Hepatocyte (in vitro differentiated cells): ENCODE data around the gene DENND1A. TPM values are rescaled to one million over a fixed set of nuclear protein-coding genes. Genes with fewer than 3 reads are reported as not detected.
"Not testable (repeated sequence)": the region's sequence is repeated elsewhere in the genome, so short reads cannot be mapped to it uniquely, and the experiment has no call there.

Experiments used
- DNase-seq: peaks from one replicate; pipeline ENCODE4 v3.0.0-alpha.2; 2016; ENCODE audit warnings: low spot score
- H2AFZ ChIP-seq: fragments of 200-600 bp; sonication (generic); 2 replicates; pipeline ENCODE4 v1.6.0; 2016; ENCODE audit warnings: antibody characterized with exemption, mild to moderate bottlenecking
- H3K27ac ChIP-seq: fragments of 200-600 bp; sonication (generic); 2 replicates; pipeline ENCODE4 v1.5.1; 2016; ENCODE audit warnings: mild to moderate bottlenecking
- H3K27me3 ChIP-seq: fragments of 200-600 bp; sonication (generic); 2 replicates; pipeline ENCODE4 v1.6.1; 2016
- H3K36me3 ChIP-seq: fragments of 200-600 bp; sonication (generic); replicated peaks from 2 replicates; pipeline ENCODE4 v1.5.1; 2016; ENCODE audit warnings: low read depth; ENCODE audit not compliant: insufficient read depth
- H3K4me1 ChIP-seq: fragments of 200-600 bp; sonication (generic); 2 replicates; pipeline ENCODE4 v1.5.1; 2016; ENCODE audit warnings: mild to moderate bottlenecking, moderate library complexity; ENCODE audit not compliant: insufficient read depth
- H3K4me2 ChIP-seq: fragments of 200-600 bp; sonication (generic); 2 replicates; pipeline ENCODE4 v1.6.0; 2016
- H3K4me3 ChIP-seq: fragments of 200-600 bp; sonication (generic); 2 replicates; pipeline ENCODE4 v1.5.1; 2016; ENCODE audit warnings: mild to moderate bottlenecking
- H3K79me2 ChIP-seq: fragments of 200-600 bp; sonication (generic); 2 replicates; pipeline ENCODE4 v1.6.0; 2017; ENCODE audit warnings: mild to moderate bottlenecking
- H3K9me2 ChIP-seq: fragments of 200-600 bp; sonication (generic); replicated peaks from 2 replicates; pipeline ENCODE4 v1.6.0; 2017; ENCODE audit warnings: mild to moderate bottlenecking; ENCODE audit not compliant: insufficient read depth
- H3K9me3 ChIP-seq: fragments of 200-600 bp; sonication (generic); 2 replicates; pipeline ENCODE4 v1.5.1; 2016; ENCODE audit warnings: low read depth, mild to moderate bottlenecking
- H4K20me1 ChIP-seq: fragments of 200-600 bp; sonication (generic); 2 replicates; pipeline ENCODE4 v1.6.0; 2016; ENCODE audit warnings: mild to moderate bottlenecking; ENCODE audit not compliant: insufficient read depth, poor library complexity, severe bottlenecking
- CTCF ChIP-seq: fragments of 200-600 bp; sonication (generic); IDR thresholded peaks from 2 replicates; pipeline ENCODE4 v1.5.1; 2016; ENCODE audit warnings: antibody characterized with exemption, mild to moderate bottlenecking; ENCODE audit not compliant: poor library complexity
- EZH2 ChIP-seq: fragments of 200-600 bp; sonication (generic); IDR thresholded peaks from 2 replicates; pipeline ENCODE4 v1.6.1; 2016; ENCODE audit warnings: antibody characterized with exemption, mild to moderate bottlenecking, borderline replicate concordance
- EZH2phosphoT487 ChIP-seq: fragments of 200-600 bp; sonication (generic); IDR thresholded peaks from one replicate; pipeline ENCODE4 v1.6.1; 2018; ENCODE audit warnings: antibody characterized with exemption, mild to moderate bottlenecking, low read depth, moderate library complexity; ENCODE audit not compliant: unreplicated experiment, severe bottlenecking
- WGBS: methylation state at CpG from one replicate; pipeline ENCODE4 v1.1.6; 2016; ENCODE audit warnings: low lambda C conversion rate; ENCODE audit errors: missing lambda C conversion rate; 5-methylcytosine and 5-hydroxymethylcytosine counted together
- polyA plus RNA-seq: library from polyadenylated mRNA; unstranded; fragments of >200 nt; fragmentation: Nextera tagmentation; extraction: Ambion mirVana; gene quantifications from 2 replicates; pipeline ENCODE4 v1.2.1, GENCODE V29; 2016
- total RNA-seq: library from RNA; depleted of rRNA; stranded (reverse); fragments of >200 nt; gene quantifications from 2 replicates; pipeline ENCODE4 v1.2.3, GENCODE V29; 2014

DENND1A gene
- total and polyA plus RNA-seq, 2 experiments from 2014 or later = 24.0 to 28.9 TPM

GRCh38 chr9:123434619-123435240 is 495.2 kb downstream of the DENND1A start:
- no peak overlapping the region for H3K4me3 ChIP-seq
- H3K9me3 ChIP-seq = no peaks in the 10 kb centered on the region
- H3K4me1 ChIP-seq = no peaks in the 10 kb centered on the region
- no peaks in the 10 kb centered on the region for H3K79me2 ChIP-seq
- no peaks in the 10 kb centered on the region for H3K36me3 ChIP-seq
- H3K27me3 ChIP-seq = no peaks in the 10 kb centered on the region
- H3K9me2 ChIP-seq = no peaks in the 10 kb centered on the region
- no peak overlapping the region for H3K4me2 ChIP-seq
- WGBS = 86% methylated on average over 9 of the region's 9 CpGs
- TF ChIP-seq CTCF (peak; percentile 13), EZH2phosphoT487 (no peak), EZH2 (no peak)
- no peak for DNase-seq
- H2AFZ ChIP-seq = no peak overlapping the region
- H4K20me1 ChIP-seq = no peaks in the 10 kb centered on the region
- no peak overlapping the region for H3K27ac ChIP-seq

- no peaks in the 10 kb centered on the region for H3K4me1 ChIP-seq
- no peaks in the 10 kb centered on the region for H3K9me2 ChIP-seq
- 98% methylated on average over 22 of the region's 22 CpGs for WGBS
- no peak overlapping the region for H3K27ac ChIP-seq
- H3K79me2 ChIP-seq = no peaks in the 10 kb centered on the region
- no peak for DNase-seq
- H3K9me3 ChIP-seq = peaks cover 4% of the 10 kb centered on the region
- H3K4me3 ChIP-seq = no peak overlapping the region
- TF ChIP-seq EZH2 (no peak), CTCF (no peak), EZH2phosphoT487 (no peak)
- no peaks in the 10 kb centered on the region for H3K27me3 ChIP-seq
- H2AFZ ChIP-seq = no peak overlapping the region
- H3K4me2 ChIP-seq = no peak overlapping the region
- no peaks in the 10 kb centered on the region for H3K36me3 ChIP-seq
- H4K20me1 ChIP-seq = no peaks in the 10 kb centered on the region
These were observed 497.3 kb downstream of the DENND1A start for GRCh38 chr9:123432331-123433236.

DNA sequence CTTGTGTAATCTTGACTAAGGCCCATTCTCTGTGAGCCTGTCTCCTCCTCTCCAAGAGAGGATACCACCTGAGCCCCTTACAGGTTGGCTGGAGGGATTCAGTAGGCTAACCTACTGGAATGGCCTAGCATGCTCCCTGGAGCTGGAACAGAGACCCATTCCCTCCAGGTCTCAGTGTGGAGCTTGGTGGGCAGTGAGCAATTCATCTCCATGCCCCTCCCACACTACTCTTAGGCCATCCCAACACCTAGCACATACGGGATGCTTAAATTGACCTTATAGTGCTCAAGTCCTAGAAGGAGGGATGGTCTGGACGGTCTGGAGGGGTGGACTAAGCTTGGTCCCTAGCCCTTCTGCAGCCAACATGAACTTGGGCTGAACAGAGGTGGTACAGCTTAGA is 498.3 kb downstream of the DENND1A start:
- Histone ChIP-seq H2AFZ (no peak overlapping the region), H3K27ac (no peak overlapping the region), H3K4me3 (no peak overlapping the region), H4K20me1 (no peaks in the 10 kb centered on the region), H3K27me3 (no peaks in the 10 kb centered on the region), H3K9me2 (no peaks in the 10 kb centered on the region), H3K36me3 (no peaks in the 10 kb centered on the region), H3K9me3 (peaks cover 4% of the 10 kb centered on the region), H3K4me1 (no peaks in the 10 kb centered on the region), H3K79me2 (no peaks in the 10 kb centered on the region), H3K4me2 (no peak overlapping the region)
- TF ChIP-seq CTCF = no peak
- TF ChIP-seq EZH2phosphoT487 = no peak
- no peak for TF ChIP-seq EZH2
- no peak for DNase-seq
- 98% methylated on average over 2 of the region's 2 CpGs for WGBS

DNA sequence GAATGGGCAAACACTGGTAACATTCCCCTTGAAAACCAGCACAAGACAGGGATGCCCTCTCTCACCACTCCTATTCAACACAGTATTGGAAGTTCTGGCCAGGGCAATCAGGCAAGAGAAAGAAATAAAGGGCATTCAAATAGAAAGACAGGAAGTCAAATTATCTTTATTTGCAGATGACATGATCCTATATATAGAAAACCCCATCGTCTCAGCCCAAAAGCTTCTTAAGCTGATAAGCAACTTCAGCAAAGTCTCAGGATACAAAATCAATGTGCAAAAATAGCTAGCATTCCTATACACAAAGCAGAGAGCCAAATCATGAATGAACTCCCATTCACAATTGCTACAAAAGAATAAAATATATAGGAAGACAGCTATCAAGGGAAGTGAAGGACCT is 501.5 kb downstream of the DENND1A start:
- WGBS = 48% methylated on average over 1 of the region's 1 CpG
- H2AFZ ChIP-seq, H3K27ac ChIP-seq, H3K9me2 ChIP-seq, H3K4me2 ChIP-seq, H3K9me3 ChIP-seq, H3K4me3 ChIP-seq, H3K79me2 ChIP-seq, DNase-seq, H3K27me3 ChIP-seq, H3K36me3 ChIP-seq, H4K20me1 ChIP-seq, H3K4me1 ChIP-seq: not testable (repeated sequence)
